ENCODE results near the gene BCL2A1. TPM values are rescaled to one million over a fixed set of nuclear protein-coding genes. Genes with fewer than 3 reads are reported as not detected.

Gene BCL2A1
- total and polyA plus RNA-seq, 2 donors (not counting 1 experiment from before 2014, with no cell fraction given): 0.31 to 8.9 TPM

GRCh38 chr15:79914728-79915127 lies 56.3 kb downstream of the BCL2A1 start:
- no peaks in the 10 kb centered on the region for H3K79me2 ChIP-seq (ENCODE audit: control insufficient read depth, insufficient read depth, low read length)
- no peak for TF ChIP-seq EZH2 (IDR thresholded peaks at IDR 0.05; ENCODE audit: low read length, missing control alignments)
- TF ChIP-seq CTCF (conservative IDR thresholded peaks at IDR 0.05 in 1 of 2, IDR thresholded peaks at IDR 0.05 in 1 of 2; ENCODE audit: low read depth in 1 of 2, low read length in 2 of 2): no peak
- no peak overlapping the region for H3K4me3 ChIP-seq (replicated peaks in 1 of 4; ENCODE audit: control extremely low read depth in 1 of 4, insufficient read depth in 1 of 4, low read depth in 3 of 4, low read length in 4 of 4)

More at GRCh38 chr15:79914728-79915127, 56.3 kb downstream of the BCL2A1 start:
- Histone ChIP-seq H3K9me3 (ENCODE audit: control insufficient read depth, insufficient read depth, low read depth, low read length) (no peaks in the 10 kb centered on the region), H3K4me2 (ENCODE audit: extremely low read depth, insufficient read depth, low read length) (no peak overlapping the region), H2AFZ (ENCODE audit: low read length) (no peak overlapping the region), H3K27me3 (ENCODE audit: control insufficient read depth, insufficient read depth, low read length) (no peaks in the 10 kb centered on the region), H3K36me3 (ENCODE audit: control insufficient read depth, insufficient read depth, low read length) (no peaks in the 10 kb centered on the region), H3K27ac (ENCODE audit: insufficient read depth, low read length) (no peak overlapping the region), H3K9ac (ENCODE audit: insufficient read depth, low read length) (no peak overlapping the region), H4K20me1 (ENCODE audit: control insufficient read depth, extremely low read depth, insufficient read depth, low read length) (no peaks in the 10 kb centered on the region), H3K4me1 (ENCODE audit: control insufficient read depth, extremely low read depth, insufficient read depth, low read length) (no peaks in the 10 kb centered on the region)
- no peak for DNase-seq (ENCODE audit: low read depth in 2 of 2)

Other genes starting within 250 kb of the BCL2A1 start
- gene MTHFS, start 74.2 kb downstream of the BCL2A1 start, total RNA-seq: 17.5 and 21.6 TPM in 2 replicates
- 9.5 and 18.8 TPM in 2 replicates for gene MTHFS, start 74.2 kb downstream of the BCL2A1 start, polyA plus RNA-seq
- gene ZFAND6, start 88.5 kb upstream of the BCL2A1 start, total RNA-seq: 160 and 325 TPM in 2 replicates
- gene ZFAND6, start 88.5 kb upstream of the BCL2A1 start, polyA plus RNA-seq: 125 and 126 TPM in 2 replicates
- gene FAH, start 181.8 kb upstream of the BCL2A1 start, total RNA-seq: 35.4 and 58.6 TPM in 2 replicates
- 24.4 and 45.3 TPM in 2 replicates for gene FAH, start 181.8 kb upstream of the BCL2A1 start, polyA plus RNA-seq

Data from fibroblast of lung (primary cell).